NCI-H446 treated with DMSO at 0.1 percent for 48 hours (cell line): Measurements from ENCODE around the gene KL.

ENCODE experiments used
- DNase-seq: peaks from one replicate; lab custom pipeline; 2025; lab: John Stamatoyannopoulos, UW

KL gene

DNA sequence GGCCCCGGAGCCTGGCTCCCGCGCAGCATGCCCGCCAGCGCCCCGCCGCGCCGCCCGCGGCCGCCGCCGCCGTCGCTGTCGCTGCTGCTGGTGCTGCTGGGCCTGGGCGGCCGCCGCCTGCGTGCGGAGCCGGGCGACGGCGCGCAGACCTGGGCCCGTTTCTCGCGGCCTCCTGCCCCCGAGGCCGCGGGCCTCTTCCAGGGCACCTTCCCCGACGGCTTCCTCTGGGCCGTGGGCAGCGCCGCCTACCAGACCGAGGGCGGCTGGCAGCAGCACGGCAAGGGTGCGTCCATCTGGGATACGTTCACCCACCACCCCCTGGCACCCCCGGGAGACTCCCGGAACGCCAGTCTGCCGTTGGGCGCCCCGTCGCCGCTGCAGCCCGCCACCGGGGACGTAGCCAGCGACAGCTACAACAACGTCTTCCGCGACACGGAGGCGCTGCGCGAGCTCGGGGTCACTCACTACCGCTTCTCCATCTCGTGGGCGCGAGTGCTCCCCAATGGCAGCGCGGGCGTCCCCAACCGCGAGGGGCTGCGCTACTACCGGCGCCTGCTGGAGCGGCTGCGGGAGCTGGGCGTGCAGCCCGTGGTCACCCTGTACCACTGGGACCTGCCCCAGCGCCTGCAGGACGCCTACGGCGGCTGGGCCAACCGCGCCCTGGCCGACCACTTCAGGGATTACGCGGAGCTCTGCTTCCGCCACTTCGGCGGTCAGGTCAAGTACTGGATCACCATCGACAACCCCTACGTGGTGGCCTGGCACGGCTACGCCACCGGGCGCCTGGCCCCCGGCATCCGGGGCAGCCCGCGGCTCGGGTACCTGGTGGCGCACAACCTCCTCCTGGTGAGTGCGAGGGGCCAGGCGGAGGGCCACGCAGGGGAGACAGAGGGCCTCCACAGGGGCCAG, at the start of gene KL:
KL (plus strand) TSS at position 10 of the 909 bp plus-strand sequence; CDS start at position 28, 18 bp downstream.
- no peak for DNase-seq

DNA sequence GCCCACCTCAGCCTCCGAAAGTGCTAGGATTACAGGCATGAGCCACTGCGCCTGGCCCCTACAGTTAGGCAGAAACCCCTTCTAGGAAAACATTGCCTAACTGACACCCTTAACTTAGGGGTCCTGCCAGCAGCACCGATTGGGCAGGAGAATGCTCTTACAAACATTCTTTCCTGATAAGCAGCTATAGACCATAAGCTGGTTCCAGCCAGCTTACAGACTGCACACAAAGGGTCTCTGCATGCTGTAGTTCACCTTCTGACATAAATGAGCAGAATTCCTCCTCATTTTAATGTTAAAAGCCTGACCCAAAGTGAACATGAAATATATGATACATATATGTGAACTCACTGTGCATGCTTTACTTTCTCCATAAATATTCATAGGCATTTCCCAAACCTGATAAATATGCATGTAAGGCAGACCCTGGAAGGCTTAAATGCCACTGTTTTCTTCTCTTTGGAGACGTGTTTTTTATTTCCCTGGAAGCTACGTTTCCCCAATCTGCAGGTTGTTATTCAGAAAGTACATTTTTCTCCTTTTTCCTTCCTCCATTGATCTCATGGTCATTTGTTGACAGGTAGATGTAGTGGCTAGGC, 48.5 kb upstream of the KL start:
- no peak for DNase-seq

GRCh38 chr13:32968316-32968715, 47.9 kb upstream of the KL start:
- DNase-seq, result no peak

- DNase-seq, result no peak
Measured at GRCh38 chr13:32968793-32969192, 47.4 kb upstream of the KL start.

DNA sequence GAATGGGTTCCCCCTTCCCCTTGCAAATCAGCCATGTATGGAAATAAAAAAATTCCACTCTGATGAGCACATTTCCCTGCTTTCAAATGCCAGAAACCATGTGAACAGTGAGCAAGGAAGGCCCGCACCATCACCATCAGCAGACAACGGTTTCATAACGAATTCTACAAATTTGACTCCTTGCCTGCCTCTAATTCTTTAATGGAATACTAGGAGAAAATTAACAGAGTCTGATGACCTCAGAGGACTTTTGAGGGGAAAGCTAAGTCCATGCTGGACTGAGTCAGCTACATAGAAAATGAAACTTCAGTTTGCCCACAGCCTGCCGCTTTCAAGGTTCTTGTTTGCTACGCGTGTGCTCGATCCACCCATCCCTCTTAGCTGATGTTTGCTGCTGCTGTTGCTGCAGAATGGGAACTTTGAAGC, 46.7 kb upstream of the KL start:
- DNase-seq, result no peak

DNA sequence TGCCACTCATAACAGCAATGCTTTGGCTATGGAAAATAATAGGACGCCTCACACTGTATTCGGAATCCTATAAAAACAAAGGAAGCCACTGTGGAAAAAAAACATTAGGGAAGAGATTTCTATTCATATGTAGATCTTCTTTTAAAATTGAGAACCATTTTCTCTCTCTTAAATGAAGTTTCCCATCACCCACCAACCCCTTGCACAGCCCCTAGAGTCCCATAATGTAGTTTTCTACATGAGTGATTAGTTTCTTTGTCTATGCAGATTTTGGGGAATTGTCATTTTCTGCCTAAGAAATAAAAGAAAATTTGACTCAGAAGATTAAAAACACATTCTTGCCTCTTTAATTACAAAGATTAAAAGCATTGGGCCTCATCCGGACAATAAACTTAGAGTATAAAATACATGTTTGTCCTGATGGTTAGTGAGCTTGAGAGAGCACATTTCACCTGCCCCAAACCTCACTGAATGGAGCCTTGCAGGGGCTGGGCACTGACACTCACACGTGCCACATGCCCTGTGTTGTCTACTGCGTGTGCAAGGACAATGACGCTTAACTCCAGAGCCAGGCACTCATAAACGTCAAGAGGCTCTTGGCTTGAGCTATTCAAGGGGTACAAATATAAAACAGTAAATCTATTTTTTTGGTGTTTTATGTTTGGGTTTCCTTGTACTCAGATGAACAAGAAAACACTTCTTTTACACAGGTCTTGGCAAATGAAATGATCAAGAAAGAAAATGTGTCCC, 40.0 kb upstream of the KL start:
- DNase-seq, result no peak

DNA sequence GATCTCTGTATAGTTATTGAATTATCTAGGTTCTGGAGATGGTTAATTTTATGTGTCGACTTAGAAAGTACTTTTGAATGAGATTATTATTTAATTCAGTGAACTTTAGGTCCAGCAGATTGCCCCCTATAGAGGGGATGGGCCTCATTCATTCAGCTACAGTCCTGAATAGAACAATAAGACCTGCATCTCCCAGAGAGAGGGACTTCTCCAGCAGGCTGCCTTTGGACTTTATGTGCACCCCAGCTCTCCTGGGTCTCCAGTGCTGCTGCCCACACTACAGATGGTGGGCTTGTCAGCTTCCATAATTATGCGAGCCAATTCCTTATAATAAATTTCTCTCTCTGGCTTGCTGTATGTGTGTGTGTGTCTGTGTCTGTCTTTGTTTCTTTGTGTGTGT, 39.3 kb upstream of the KL start:
- no peak for DNase-seq

- DNase-seq, result no peak
Measured at GRCh38 chr13:32977321-32977720, 38.9 kb upstream of the KL start.

DNA sequence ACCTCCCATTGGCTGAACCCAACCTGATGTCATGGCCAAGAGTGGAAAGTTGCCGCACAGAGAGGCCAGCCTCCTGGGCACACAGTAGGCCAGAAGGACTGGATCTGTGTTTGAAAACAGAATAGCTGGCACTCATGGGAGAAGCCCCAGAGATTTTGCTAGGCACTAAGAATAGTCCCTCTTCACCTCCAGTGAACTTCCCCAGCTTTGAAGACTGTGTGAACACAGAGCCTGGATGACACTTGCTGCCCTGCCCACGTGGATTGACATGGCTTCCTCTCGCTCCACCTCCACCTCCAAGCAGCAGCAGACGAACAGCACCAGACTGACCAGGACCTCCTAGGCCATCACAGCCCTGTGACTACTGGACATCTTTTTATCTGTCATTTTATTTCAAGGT, 37.9 kb upstream of the KL start:
- no peak for DNase-seq

- no peak for DNase-seq
Measured at GRCh38 chr13:32983058-32983457, 33.2 kb upstream of the KL start.

DNA sequence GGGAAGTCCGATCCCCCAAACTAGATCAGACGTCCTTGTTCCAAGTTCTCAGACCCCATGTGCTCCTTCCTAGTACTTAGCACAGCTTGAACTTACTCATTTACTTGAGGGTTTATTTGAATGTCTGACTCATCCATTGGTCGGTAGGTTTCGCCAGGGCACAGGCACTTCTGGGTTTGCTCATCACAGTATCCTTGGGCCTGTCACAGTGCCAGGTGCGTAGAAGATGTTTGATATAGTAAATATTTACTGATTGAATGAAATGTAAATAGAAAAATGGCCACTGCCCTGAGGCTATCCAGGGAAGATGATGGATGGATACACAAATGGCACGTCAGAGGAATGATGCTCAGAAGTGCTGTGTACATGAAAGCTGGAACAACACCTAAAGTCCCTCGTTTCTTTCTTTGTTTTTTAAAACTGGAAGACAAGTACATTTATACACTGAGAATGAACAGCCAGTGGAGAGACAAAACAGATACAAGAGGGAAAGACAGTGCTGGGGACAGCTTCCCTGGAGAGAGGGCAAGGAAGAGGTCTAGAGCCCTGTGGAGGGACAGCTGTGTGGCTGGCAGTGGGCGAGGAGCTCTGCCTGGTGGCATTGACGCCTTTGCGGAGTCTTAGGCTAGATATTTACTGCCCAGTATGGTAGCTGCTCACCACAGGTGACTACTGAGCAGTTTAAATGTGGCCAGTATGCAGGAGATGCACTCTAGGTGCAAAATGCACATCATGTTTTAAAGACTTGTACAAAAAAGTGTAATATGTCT, 31.2 kb upstream of the KL start:
- no peak for DNase-seq

- DNase-seq, result no peak
Measured at GRCh38 chr13:32986552-32986951, 29.7 kb upstream of the KL start.

GRCh38 chr13:32987462-32987861, 28.8 kb upstream of the KL start:
- DNase-seq, result no peak

- DNase-seq, result no peak
Measured at GRCh38 chr13:32988608-32989289, 27.5 kb upstream of the KL start.

DNA sequence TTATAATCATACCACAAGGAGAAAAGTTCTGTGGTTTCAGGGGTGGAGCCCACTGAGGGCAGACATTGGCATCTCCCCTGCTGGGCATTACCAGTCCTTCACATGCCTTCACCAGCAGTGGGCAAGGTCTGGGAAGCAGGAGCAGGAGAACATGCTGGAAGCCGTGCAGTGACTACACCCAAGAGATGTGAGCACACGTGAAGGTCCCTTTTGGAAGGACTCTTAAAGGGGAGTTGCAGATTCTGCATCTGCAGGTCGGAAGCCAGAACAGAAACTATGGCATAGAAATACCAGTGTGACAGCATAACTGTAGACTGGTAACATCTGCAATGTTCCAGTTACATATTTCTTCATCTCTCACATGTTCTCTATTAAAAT, 26.9 kb upstream of the KL start:
- no peak for DNase-seq

- no peak for DNase-seq
Measured at GRCh38 chr13:32989942-32990341, 26.3 kb upstream of the KL start.

DNA sequence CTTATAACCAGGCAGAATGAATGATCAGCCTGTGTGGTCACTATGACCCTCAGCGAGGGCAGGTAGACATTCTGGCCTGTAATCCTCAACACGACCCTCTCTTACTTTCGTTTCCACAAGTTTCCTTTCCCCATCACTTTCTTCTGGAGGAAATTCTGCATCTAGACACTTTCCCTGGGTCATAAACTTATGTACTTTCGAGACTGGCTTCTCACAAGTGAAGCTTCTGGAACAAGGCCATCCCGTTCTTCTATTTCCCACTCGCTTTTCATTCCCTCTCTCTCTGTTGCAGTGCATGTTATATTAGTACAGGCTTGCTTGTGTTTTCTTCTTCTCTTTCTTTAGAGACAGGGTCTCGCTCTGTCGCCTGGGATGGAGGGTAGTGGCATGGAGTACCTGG, 23.1 kb upstream of the KL start:
- DNase-seq, result no peak

GRCh38 chr13:32997399-32997798, 18.8 kb upstream of the KL start:
- DNase-seq, result no peak

DNA sequence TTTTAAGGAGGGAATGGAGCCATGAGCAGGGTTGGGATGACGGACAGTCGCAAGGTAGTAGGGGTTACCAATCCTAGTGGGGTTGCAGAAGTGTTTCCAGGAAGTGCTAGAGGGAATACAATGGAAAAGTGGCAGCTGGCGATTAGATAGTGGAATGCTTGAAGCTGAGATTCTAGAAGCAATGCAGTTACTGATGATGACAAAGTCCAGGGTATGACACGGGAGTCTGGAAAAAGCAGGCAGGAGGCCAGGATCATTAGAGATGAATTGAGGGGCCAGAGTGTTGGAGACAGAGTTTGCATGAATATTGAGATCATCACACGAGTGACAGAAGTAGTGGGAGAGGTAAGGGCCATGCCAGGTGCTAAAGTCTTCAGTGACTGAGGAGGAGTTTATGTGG, 17.3 kb upstream of the KL start:
- no peak for DNase-seq

DNA sequence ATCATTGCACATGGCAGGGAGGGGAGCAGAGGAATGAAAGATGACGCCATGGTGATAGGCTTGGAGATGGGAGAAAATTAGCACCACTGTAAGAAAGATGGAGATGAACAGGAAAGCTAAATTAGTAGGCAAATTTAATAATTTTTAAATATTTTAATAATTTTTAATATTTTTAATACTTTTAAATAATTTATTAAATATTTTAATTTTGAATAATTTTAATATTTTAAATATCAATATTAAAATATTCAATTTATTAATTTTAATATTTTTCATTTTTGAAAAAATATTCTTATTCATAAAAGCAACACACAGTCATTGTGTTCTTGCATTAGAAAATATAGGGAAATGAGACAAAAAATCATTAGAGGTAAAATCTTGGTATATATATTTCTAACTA, 15.9 kb upstream of the KL start:
- no peak for DNase-seq

DNA sequence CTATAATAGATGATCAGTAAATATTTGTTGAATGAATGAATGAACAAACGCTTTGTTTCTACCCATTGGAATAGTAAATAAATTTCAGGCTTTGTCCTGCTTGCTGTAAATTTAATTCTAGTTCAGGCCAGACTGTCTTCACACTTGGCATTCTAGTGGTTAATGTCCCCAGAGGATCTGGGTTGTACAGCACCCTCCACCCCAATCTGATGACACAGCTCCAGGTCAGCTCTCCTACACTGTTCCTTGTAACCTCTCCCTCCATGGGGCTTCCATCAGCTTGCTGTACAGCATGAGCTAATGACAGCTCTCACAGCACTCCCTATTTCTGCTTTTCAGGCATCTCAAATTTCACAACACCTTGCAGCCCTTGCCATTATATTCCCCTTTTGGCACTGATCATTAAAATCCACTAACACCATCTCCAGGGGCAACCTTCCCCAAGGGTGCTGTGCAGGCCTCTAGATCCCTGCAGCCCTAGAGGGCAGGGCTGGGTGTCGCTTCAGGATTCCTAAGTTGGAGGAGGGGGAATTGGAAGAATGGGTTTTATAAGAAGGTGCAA, 12.7 kb upstream of the KL start:
- no peak for DNase-seq
